ENCODE data around the gene SLCO3A1. TPM values are rescaled to one million over a fixed set of nuclear protein-coding genes. Genes with fewer than 3 reads are reported as not detected.
A peak's percentile ranks its signal among the peaks of the same experiment; 100 is the strongest.

The SLCO3A1 gene
- total RNA-seq, 2 experiments from 2014 or later = 8.5 to 40.0 TPM

DNA sequence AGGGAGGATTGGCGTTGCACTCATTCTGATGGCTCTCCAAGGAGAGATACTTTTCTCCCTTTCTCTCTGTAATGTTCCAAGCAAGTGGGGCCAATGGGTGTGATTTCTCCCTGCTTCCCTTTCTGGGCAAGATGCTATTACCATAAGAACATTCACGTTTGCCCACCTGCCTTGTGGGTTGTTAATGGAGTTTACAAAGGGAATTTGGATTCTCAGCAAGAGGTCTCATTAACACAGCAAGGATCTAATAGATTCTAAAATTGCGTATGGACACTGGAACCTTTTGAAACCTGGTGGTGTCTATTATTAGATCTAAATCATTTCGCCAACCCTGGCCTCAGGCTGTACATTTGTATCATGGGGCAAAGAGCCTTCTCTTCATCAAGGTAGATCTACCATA, 74.1 kb downstream of the SLCO3A1 start:
- ChIA-PET CTCF (ENCODE audit: unreplicated experiment) (no interaction called here), POLR2A (interaction anchor here (0.9 kb wide), 1 partner anchor 9 kb away, joined by 3 read pairs; no protein-coding TSS in a partner anchor)
- Histone ChIP-seq H2AFZ (ENCODE audit: low read length) (no peak overlapping the region), H3K79me2 (ENCODE audit: insufficient read depth, low read depth, low read length) (peaks cover 41% of the 10 kb centered on the region; the same call in 1 of the 2 replicates), H3K9me2 (ENCODE audit: insufficient read depth, low read length) (no peaks in the 10 kb centered on the region), H3K4me3 (ENCODE audit: low read depth, low read length, poor library complexity, severe bottlenecking) (no peak overlapping the region), H4K20me1 (ENCODE audit: insufficient read depth, low read length) (0 out of 2 replicates have a peak, but pooled peaks cover 4% of the 10 kb centered on the region), H3K4me2 (ENCODE audit: low read length) (0 out of 2 replicates have a peak overlapping the region, but pooled peaks have one; percentile 8), H3K36me3 (ENCODE audit: insufficient read depth, low read length) (0 out of 2 replicates have a peak, but pooled peaks cover 5% of the 10 kb centered on the region), H3K9me3 (ENCODE audit: low read length) (no peaks in the 10 kb centered on the region), H3K27ac (ENCODE audit: low read depth, low read length, poor library complexity, severe bottlenecking) (no peak overlapping the region), H3K4me1 (ENCODE audit: insufficient read depth, low read length, poor library complexity, severe bottlenecking) (peaks cover 28% of the 10 kb centered on the region)
- intact Hi-C loops (cut with micrococcal nuclease; ENCODE audit: unreplicated experiment) = no loop called here
- TF ChIP-seq, protein P1, sequence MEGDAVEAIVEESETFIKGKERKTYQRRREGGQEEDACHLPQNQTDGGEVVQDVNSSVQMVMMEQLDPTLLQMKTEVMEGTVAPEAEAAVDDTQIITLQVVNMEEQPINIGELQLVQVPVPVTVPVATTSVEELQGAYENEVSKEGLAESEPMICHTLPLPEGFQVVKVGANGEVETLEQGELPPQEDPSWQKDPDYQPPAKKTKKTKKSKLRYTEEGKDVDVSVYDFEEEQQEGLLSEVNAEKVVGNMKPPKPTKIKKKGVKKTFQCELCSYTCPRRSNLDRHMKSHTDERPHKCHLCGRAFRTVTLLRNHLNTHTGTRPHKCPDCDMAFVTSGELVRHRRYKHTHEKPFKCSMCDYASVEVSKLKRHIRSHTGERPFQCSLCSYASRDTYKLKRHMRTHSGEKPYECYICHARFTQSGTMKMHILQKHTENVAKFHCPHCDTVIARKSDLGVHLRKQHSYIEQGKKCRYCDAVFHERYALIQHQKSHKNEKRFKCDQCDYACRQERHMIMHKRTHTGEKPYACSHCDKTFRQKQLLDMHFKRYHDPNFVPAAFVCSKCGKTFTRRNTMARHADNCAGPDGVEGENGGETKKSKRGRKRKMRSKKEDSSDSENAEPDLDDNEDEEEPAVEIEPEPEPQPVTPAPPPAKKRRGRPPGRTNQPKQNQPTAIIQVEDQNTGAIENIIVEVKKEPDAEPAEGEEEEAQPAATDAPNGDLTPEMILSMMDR (conservative IDR thresholded peaks at IDR 0.05; ENCODE audit: low read length) = no peak
- TF ChIP-seq EZH2phosphoT487 (IDR thresholded peaks at IDR 0.05; ENCODE audit: borderline replicate concordance, low read depth, low read length) = no peak
- no TSS peak for BruUV-seq (replicated peaks)
- no peak for DNase-seq (ENCODE audit: low spot score)

DNA sequence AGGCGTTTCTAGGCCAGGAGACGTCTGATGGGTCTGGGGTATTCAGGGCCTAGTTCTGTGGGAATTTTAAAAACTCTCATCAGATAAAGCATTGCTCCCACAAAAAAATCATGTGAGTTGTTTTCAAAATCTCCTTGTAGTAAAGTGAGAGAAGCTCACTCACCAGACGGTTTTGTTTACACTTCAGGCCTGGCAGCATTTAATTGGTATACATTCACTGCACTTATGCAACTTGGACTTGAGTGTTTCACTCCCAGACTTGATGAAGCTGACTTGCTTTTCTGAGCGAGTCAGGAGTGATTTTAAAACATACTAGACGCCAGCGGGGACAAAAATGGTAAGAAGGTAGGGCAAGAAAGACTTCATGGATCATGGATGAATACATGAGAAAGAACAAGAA, 75.2 kb downstream of the SLCO3A1 start:
- Histone ChIP-seq H3K36me3 (ENCODE audit: insufficient read depth, low read length) (0 out of 2 replicates have a peak, but pooled peaks cover 5% of the 10 kb centered on the region), H3K27ac (ENCODE audit: low read depth, low read length, poor library complexity, severe bottlenecking) (no peak overlapping the region), H4K20me1 (ENCODE audit: insufficient read depth, low read length) (0 out of 2 replicates have a peak, but pooled peaks cover 4% of the 10 kb centered on the region), H2AFZ (ENCODE audit: low read length) (no peak overlapping the region), H3K79me2 (ENCODE audit: insufficient read depth, low read depth, low read length) (peaks cover 40% of the 10 kb centered on the region; the same call in 1 of the 2 replicates), H3K4me3 (ENCODE audit: low read depth, low read length, poor library complexity, severe bottlenecking) (no peak overlapping the region), H3K9me2 (ENCODE audit: insufficient read depth, low read length) (no peaks in the 10 kb centered on the region), H3K9me3 (ENCODE audit: low read length) (no peaks in the 10 kb centered on the region), H3K4me2 (ENCODE audit: low read length) (no peak overlapping the region), H3K4me1 (ENCODE audit: insufficient read depth, low read length, poor library complexity, severe bottlenecking) (peaks cover 28% of the 10 kb centered on the region)
- POLR2A ChIA-PET = interaction anchor here (0.9 to 1.1 kb wide), 2 partner anchors 8 to 46 kb away, joined by 3 read pairs; no protein-coding TSS in a partner anchor
- DNase-seq (ENCODE audit: low spot score) = no peak
- CTCF ChIA-PET (ENCODE audit: unreplicated experiment) = no interaction called here
- no TSS peak for BruUV-seq (replicated peaks)
- intact Hi-C loops (cut with micrococcal nuclease; ENCODE audit: unreplicated experiment) = no loop called here
- TF ChIP-seq, protein P1 (conservative IDR thresholded peaks at IDR 0.05; ENCODE audit: low read length) = no peak
- TF ChIP-seq EZH2phosphoT487 (IDR thresholded peaks at IDR 0.05; ENCODE audit: borderline replicate concordance, low read depth, low read length) = no peak

DNA sequence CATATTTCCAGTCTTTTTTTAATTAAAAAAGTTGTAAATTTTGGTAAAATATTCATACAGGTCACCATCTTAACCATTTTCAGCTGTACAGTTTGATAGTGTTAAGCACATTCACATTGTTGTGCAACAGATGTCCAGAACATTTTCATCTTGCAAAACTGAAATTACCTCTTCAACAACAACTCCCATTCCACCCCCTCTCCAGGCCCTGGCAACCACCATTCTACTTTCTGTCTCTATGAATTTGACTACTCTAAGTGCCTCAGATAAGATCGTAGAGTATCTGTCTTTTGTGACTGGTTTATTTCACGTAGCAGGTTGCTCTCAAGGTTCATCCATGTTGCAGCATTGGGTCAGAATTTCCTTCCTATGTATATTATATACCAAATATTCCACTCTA, 76.0 kb downstream of the SLCO3A1 start:
- Histone ChIP-seq H3K4me2 (ENCODE audit: low read length) (no peak overlapping the region), H4K20me1 (ENCODE audit: insufficient read depth, low read length) (0 out of 2 replicates have a peak, but pooled peaks cover 2% of the 10 kb centered on the region), H3K9me2 (ENCODE audit: insufficient read depth, low read length) (no peaks in the 10 kb centered on the region), H2AFZ (ENCODE audit: low read length) (no peak overlapping the region), H3K27ac (ENCODE audit: low read depth, low read length, poor library complexity, severe bottlenecking) (no peak overlapping the region), H3K4me3 (ENCODE audit: low read depth, low read length, poor library complexity, severe bottlenecking) (no peak overlapping the region), H3K79me2 (ENCODE audit: insufficient read depth, low read depth, low read length) (peaks cover 43% of the 10 kb centered on the region; the same call in 1 of the 2 replicates), H3K4me1 (ENCODE audit: insufficient read depth, low read length, poor library complexity, severe bottlenecking) (peaks cover 31% of the 10 kb centered on the region), H3K36me3 (ENCODE audit: insufficient read depth, low read length) (0 out of 2 replicates have a peak, but pooled peaks cover 5% of the 10 kb centered on the region), H3K9me3 (ENCODE audit: low read length) (no peaks in the 10 kb centered on the region)
- no peak for DNase-seq (ENCODE audit: low spot score)
- ChIA-PET POLR2A (interaction anchor here (1.1 kb wide), 1 partner anchor 46 kb away, joined by 3 read pairs; no protein-coding TSS in a partner anchor), CTCF (ENCODE audit: unreplicated experiment) (no interaction called here)
- BruUV-seq (replicated peaks) = no TSS peak
- intact Hi-C loops (cut with micrococcal nuclease; ENCODE audit: unreplicated experiment) = no loop called here
- no peak for TF ChIP-seq EZH2phosphoT487 (IDR thresholded peaks at IDR 0.05; ENCODE audit: borderline replicate concordance, low read depth, low read length)
- TF ChIP-seq, protein P1 (conservative IDR thresholded peaks at IDR 0.05; ENCODE audit: low read length) = no peak
